Measurements from ENCODE around the gene PSD4. TPM values are rescaled to one million over a fixed set of nuclear protein-coding genes. Genes with fewer than 3 reads are reported as not detected.
A peak's percentile ranks its signal among the peaks of the same experiment; 100 is the strongest.

The PSD4 gene
- total RNA-seq, 1 experiment from 2014 or later: 1.5 TPM

DNA sequence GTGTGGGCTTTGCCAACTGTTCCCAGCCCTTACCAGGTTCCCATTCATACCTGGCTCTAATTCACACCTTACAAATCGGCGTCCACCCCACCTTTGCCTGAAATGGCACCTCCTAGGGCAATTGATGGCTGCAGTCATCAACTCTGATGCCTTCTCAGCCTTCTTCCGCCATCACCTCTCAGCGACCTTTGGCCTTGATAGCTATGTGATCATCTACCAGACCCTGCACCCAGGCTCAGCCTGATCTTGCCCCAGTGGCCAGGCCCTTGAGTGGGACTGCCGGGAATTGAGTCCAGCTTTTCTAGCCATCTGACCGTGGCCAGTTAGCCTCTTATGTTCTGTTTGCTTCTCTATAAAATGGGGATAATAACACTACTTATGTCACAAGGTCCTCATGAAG, 32.5 kb downstream of the PSD4 start:
- DNase-seq (ENCODE audit: low spot score): no peak

DNA sequence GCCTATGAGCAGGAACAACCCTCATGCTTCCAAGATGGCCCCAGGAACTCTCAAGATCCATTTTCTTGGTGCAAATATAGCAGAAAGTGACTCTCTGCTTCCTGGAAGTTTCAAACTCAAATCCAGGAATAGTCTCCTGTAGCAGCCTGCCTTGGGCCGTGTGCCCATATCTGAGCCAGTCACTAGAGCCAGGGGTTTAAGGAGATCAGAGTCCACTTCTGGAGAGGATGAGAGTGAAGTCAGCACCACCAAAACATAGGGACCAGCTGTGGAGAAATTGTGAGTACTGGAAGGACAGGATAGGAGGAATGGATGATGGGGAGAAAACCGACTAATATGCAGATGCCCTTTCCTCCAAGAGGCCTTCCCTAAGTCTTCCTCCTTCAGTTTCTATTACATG, 33.2 kb downstream of the PSD4 start:
- no peak for DNase-seq (ENCODE audit: low spot score)

DNA sequence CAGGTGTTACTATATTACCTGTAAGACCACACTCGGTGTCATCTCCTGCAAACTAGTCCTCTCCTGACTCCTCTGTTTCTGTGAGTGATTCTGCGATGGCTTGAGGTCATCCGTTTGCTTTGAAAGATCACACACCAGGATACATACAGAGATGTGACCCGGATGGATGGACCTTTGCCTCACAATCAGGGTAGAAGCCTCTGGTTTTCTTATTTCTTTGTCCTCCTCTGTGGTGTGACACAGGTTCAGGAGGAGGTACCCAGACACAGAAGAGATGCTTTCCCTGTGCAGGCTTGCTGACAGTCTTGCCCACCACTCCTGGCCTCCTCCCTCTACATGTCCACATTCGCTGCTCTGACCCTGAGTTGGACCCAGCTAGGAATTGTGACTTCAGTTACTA, 34.6 kb downstream of the PSD4 start:
- DNase-seq (ENCODE audit: low spot score): no peak

DNA sequence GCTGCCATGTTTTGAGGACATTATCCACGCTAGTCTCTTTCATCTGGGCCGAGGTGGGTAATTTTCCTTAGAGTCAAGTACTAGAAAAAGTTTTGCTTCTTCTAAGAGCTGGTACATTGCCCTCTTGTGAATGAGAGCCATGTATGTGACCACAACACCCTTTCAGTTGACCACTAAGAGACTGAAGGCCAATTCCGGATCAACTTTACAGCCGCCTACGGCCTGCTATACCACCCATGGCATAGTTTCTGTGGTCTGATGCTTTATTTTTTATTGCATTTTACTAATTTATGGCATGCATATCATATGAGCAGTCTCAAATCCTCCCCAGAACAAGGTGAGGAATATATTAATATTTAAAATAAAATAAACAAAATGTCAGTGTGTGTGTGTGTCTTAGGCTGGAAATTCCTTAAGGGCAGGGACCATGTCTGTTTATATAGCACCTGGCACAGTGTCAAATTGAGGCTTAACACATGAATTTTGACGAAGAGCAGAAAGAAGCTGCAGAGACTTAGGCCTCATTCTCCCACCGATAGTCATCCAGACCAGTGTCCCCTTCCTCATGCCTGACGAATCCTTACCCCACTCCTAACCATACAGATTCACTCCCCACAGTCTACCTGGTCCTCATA, 35.4 kb downstream of the PSD4 start:
- DNase-seq (ENCODE audit: low spot score): peak; percentile 52

DNA sequence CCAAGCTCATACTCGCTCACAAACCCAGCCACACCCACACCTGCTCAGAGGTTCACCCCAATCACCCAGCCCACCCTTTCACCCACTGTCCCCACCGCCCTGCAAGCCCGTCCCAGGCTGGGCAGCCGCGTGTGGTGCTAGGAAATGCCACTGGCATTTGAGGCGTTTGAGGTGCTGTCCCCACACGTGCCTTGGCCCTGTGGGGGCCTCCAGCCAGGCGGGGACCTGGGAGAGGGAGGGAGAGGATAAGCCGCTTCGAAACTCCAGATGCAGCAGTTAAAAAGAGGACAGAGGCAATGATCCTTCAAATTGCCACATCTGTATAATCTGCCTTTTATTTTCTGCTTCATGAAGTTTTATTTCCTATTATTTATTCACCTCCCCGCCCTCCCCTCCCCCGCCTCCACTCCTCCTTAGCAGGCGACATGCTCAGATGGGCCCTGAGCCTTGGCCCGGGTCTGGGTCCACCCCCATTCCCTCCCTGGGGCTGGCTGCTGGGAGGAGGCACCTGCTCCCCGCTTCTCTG, 35.9 kb downstream of the PSD4 start:
- DNase-seq (ENCODE audit: low spot score): no peak

DNA sequence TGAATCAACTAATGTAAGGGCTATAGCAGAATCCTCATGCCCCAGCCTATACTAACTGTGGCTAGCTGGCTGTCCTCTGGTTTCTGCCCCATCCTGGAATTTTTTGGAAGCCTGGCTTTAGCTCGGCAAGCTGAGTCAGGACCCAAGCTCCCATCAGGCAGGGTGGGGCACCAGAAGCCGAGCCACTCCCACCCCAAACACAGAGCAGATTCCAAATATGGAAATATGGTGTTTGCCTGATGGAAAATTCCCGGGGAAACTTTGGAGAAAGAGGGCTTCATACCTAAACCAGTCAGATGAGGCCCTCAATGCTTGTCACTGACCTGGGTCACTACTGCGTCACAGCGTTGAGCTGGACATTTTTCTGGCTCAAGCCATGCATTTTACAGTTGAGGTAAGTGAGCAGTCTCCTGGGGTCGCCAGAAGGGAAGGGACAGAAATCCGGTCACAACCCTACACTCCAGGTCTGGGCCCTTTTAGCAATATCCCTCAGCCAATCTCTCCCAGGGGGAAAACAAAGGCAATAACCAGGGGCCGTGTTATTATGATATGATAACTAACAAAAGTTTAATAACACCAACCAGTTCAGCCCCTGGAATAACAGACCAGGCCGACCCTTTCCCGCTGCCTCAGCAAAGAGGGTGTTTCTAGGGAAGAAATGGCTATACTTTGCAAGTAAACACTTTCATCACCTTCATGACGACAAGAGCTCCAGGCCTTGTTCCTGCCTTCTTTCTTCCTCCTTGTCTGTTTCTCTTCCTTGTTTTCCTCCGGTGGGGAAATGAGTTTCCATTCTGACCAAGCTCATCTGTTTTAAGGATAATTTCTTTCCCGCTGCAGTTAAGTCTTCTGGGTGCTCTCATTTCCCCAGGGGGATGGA, 37.7 kb downstream of the PSD4 start:
- DNase-seq (ENCODE audit: low spot score): peak; percentile 42

DNA sequence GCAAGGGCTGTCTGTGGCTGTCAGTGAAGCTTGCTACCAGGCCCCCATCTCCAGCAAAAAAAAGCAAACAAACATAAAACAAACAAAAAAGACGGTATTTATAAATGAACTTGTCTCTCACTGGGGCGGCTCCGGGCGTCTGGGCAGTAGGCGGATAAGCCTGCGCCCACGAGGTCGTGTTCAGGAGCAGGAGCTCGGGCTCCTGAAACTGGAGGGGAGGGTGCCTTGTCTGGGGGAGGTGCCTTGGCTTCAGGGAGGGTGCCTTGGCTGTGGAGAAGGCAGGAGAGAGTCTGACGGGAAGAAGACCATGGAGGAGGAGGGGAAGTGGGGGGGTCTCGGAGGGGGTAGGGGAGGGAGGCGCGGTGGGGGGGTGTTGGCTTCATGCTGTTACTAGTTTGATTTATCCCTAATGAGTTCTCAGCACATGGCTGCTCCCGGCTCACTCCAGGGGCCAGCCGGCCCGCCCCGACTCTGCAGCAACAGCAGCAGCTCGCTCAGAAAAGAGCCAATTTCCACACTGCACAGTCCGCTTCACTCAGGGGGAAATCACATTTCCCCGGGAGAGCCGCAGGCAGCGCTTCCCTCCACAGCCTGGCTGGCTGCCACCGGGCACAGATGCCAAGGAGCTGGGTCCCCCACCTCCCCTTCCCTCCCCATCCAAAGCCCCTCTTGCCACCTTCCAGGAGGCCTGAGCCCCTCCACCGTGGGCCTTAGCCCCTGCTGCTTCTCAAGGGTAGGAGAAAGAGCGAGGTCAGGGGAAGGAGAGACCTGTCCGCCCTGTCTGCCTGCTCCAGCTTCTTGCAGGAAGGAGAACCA, 38.7 kb downstream of the PSD4 start:
- no peak for DNase-seq (ENCODE audit: low spot score)

DNA sequence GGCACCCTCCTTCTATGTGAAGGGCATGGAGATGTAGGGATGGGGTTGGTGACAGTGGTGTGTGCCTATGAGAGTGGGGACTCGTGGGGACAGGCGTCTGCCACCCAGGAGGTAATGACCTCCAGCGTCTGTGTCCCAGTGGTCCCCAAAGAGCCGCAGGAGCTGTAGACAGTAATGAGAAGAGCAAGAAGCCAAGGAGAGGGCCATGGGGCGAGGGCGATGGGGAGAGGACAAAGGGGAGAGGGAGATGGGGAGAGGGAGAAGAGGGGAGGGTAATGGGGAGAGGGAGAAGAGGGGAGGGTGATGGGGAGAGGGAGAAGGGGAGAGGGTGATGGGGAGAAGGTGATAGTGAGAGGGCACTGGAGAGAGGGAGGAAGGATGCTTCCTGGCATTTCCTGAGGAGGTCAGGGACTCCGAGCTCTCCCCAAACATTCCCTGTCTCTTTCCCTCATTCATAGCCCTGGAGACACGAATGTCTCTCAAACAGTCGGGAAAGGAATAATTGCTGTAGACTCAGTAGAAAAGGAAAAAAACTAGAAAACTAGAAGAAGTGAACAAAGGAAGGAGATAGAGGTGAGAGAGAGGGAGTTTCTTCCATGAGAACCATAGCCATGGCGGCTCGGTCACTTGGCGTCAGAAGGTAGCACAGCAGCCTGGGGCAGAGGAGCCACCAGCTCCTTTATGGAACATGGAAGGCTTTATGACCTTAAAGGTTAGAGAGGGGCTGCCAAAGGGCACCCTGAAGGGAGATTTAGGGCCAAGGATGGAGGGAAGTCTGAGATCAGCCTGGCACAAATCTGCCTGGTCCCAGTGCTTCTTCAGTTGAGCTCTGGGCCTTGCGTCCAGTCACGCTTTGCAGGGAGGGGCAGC, 39.5 kb downstream of the PSD4 start:
- DNase-seq (ENCODE audit: low spot score): no peak

DNA sequence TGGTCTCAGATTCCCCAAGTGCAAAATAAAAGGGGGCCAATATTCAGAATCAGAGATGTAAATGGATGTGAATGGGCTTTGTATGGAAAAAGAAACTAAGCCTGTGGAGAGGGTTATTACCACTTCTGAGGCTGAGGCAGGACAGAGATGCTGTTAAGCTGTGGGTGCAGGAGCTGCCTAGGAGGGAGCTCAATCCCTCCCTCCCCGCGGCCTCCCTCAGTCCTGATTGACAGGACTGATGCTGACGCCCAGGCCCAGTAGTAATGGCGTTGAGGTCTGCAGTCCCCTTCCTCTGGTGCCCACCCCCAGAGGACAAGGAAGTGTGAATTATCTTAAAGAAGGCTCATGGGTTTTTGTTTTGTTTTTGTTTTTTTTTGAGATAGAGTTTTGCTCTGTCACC, 40.4 kb downstream of the PSD4 start:
- no peak for DNase-seq (ENCODE audit: low spot score)

DNA sequence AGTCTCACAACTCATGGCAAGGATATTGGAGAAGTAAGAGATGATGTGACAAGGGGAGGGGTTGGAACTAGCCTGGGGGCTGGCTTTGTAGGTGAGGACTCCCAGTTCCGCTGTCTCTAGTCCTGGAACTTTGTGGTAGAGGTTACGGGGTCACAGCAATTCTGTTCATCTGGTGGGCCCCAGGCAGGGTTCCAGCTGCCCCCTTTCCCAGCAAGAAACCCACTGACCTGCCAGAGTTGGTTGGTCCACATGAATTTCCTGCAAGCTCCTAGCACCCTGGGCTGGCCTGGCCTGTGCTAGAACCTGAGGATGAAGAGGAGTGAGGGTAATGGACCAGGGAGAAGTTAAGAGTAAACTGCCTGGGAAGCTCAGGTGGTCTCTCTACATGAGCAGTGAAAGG, 41.3 kb downstream of the PSD4 start:
- DNase-seq (ENCODE audit: low spot score): no peak

DNA sequence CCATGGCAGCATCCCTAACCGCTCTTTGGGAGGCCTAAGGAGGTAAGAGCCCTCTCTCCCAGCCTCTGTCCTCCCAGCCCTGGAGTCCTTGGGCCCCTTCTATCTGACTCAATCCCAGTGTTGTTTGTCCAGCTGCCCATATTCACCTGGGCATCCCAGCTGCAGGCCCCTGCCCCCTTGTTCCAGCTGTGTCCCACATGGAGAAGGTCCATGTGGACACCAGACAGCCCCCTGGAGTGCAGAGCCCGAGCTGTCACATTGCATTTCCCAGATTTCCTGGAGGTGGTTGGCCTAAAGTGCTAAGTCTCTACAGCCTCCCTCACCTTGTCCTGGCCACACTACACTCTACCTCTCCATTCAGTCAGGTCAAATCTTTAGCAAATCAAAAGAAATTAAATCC, 42.5 kb downstream of the PSD4 start:
- DNase-seq (ENCODE audit: low spot score): no peak

DNA sequence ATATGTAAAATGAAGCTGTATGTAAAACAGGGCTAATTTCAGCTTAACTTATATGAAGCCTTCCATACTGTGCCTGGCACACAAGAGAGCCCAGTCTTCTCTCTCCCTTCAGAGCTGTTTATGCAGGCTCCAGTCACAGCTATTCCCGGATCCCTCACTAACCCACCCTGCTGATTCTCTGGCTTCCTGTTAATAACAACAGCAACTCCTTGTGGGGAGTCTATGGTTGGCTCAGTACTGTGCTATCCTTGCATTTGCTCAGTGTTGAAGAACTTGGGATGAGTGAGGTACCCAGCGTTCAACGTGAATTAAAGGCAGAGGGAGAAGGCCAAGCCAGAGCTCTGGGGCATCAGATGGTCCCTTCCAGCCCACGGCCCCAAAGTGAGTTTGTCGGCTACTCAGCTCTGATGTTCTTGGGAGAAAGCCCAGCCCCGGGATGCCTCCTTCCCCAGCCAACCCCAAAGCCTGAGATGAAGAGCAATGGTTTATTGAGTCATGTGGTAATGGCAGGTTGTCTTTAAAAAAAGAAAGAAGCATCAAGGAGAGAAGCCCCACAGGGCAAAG, 43.2 kb downstream of the PSD4 start:
- no peak for DNase-seq (ENCODE audit: low spot score)

DNA sequence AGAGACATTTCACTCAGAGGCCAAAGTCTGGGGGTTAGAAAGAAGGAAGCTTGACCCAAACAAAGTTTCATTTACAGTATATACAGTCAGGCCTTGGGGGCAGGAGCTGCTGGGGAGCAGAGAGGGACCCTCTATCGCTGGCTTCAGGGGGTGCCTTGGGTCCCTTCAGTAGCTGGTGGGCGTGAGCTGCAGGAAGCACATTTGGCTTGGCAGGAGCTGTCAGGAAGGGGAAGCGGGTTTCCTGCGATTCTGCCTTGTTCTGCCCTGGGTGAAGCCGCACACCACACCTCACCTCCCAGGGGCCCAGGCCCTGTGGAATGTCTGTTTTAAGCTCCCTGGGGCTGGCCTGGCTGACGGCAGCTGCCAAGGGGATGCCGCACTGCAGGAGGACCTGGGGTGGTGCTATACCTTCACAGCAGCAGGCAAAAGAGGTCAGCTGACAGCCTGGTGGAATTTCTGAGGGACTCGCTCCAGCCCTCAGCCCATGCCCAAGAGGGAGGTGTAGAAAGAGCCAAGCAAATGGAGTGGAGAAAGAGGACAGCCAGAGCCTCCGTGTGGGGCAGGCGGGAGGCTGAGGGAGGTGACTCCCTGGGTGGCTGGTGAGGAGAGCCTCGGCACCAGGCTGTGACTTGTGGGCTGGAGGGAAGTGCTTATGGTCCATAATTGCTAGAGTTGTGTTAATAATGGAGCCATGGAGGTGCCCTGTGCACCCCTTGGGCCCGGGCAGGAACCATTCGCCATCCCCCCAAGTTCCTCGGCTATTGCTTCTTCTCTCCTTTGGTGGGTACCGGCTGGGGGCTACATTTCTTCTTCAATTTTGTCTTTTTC, 43.9 kb downstream of the PSD4 start:
- DNase-seq (ENCODE audit: low spot score): peak; percentile 26

DNA sequence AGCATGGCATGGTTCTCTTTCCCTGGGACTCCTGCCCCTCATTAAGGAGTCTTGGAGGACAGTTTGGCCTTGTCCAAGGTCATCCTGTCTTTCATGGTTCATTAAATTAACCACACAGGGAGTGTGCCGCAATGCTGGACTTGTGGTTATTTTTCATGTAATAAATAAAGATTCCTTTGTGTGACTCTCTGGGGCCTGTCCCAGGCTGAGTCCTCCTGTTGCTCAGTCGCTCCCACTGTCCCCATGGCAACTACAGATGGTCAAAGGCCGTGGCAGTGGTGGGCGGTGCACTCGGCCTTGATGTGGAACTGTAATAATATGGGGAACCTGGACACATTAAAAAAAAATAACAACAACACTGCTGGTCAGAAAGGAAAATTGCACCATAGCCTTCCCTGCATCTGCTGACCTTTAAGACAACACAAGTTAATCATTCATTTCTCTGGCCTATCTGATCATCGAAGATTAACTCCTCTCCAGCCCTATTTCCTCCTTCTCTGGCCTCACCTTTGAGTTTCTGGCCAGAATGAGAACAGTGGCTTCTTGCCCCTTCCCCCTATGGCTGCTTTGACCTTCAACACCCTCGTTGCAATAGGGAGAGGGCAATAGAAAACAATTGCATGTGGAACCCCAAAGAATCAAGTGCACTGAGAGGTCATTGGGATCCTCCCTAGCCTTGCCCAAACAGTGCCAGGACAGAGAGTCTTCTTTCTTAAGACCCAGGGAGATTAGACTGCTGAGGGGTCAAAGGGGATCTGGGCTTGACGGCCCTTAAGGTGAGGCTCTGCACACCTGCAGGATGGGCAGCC, 44.7 kb downstream of the PSD4 start:
- no peak for DNase-seq (ENCODE audit: low spot score)

DNA sequence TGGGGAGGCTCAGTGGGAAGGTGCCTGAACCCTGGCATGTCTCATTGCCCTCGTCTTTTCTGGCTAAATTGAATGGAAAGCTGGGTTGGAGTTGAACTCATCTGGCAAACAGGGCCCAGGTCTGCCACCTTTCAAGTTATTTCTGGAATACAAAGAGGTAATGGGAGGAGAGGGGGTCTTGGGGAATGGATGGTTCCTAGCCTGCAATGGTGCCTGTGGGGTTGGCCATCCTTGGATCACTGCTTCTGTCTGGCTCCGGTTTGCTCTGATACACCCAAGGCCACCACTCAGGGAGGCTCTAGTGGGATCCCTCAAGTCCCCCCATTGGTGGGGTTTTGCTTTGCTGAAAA, 45.3 kb downstream of the PSD4 start:
- DNase-seq (ENCODE audit: low spot score): no peak

DNA sequence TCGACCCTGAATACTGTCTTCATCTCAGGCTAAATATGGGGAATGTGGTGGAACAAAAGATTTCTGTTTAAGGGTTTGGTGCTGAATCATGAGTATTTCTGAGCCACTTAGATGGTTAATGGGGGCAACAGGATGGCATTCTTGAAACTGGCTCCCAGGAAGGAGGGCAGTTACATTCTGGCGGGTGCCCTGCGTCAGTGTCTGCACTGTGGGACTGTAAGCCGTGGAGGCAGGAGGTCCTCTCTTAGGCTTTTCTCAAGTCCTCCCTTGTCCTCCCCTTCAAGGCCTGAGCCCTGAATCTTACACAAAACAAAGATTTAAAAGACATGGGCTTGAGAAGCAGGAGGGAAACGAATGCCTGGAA, 45.7 kb downstream of the PSD4 start:
- DNase-seq (ENCODE audit: low spot score): no peak

DNA sequence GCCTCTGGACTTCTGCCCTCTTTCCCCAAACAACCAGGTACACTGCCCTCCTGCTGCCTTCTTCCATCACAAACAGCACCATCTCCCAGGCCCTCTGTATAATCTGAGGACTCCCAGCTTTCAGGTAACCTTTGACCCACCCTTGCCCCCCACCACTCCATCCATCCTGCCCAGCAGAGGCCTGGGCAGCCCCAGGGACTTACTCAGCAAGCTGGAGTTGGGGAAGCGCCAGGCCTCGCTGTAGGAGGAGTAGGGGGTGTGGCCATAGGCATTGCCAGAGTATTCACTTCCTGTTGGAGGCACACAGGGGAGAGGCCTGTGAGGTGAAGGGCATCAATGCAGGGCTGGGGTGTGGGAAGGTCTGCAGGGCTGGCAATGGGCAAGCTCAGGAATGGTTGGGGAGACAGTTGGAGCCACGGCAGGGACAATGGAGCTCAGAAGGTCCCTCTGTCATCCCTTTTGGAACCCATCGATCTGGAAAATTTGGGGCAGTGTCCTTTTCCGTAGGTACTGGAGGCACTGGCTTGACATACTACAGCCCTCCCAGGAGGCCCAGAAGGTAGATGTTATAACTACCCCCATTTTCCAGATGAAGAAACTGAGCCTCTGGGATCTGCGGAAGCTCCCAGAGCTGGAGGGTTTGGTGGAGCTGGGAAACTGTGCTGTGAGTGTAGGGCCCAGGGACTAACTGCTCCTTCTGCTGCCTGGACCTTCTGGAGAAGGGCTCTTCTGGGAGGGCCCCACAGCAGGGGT, 46.3 kb downstream of the PSD4 start:
- DNase-seq (ENCODE audit: low spot score): peak; percentile 72

DNA sequence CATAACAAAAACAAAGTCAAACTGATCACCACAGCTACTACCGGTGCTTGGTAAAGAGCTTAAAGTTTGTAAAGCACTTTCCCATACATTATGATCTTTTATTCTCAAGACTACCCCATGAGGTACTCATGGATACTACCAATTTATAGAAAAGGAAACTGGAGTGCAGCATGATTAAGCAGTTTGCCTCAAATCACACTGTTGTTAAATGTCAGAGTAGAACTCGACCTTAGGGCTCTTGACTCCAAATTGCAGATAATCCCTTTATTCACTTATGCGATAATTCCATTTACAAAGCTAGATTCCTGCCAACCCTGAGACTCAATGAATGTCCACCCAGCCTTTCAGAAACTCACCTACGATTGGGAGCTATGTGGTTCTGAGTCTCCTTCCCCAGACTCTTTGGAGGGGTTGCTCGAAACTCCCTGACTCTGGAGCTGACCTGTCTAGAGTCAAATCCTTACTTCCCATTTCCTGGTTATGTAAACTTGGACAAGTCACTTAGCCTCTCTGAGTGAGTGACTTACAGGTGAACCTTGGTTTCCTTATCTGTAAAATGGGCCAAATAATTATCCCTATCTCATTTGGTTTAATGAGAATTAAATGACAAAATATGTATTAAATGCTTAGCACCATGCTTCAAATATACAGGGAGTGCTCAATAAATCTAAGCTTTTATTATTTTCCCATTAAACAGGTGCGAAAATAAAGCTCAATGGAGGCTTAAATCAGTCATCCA, 47.4 kb downstream of the PSD4 start:
- no peak for DNase-seq (ENCODE audit: low spot score)
